Keratinocyte (primary cell): Measurements from ENCODE around the gene WFS1. TPM values are rescaled to one million over a fixed set of nuclear protein-coding genes. Genes with fewer than 3 reads are reported as not detected.

Experiments used
- DNase-seq: peaks from one replicate; pipeline ENCODE4 v3.0.0-alpha.2; 2011; ENCODE audit warnings: low read depth, missing footprints, low spot score
- FAIRE-seq: peaks from 2 replicates; lab custom pipeline; 2011; peaks lifted over from hg19 to GRCh38; lab: Jason Lieb, UNC
- H2AFZ ChIP-seq: 2 replicates; pipeline ENCODE4 v1.6.0; 2012; ENCODE audit warnings: low read length, control low read depth, inconsistent platforms; ENCODE audit not compliant: control insufficient read depth
- H3K27ac ChIP-seq: 2 replicates; pipeline ENCODE4 v1.5.1; 2011; ENCODE audit warnings: low read length; ENCODE audit not compliant: control insufficient read depth, insufficient read depth
- H3K27me3 ChIP-seq: 3 replicates; pipeline ENCODE4 v1.6.0; 2011; ENCODE audit warnings: low read length; ENCODE audit not compliant: control insufficient read depth, insufficient read depth; ENCODE audit errors: extremely low read depth
- H3K36me3 ChIP-seq, 2 experiments: 2 replicates in 1 of 2; 3 replicates in 1 of 2; pipeline ENCODE4 v1.5.1; 2011; ENCODE audit warnings: low read length in 2 of 2, mild to moderate bottlenecking in 1 of 2; ENCODE audit not compliant: control insufficient read depth in 2 of 2, insufficient read depth in 2 of 2; ENCODE audit errors: extremely low read depth in 1 of 2
- H3K4me1 ChIP-seq: 3 replicates; pipeline ENCODE4 v1.5.1; 2011; ENCODE audit warnings: low read length; ENCODE audit not compliant: control insufficient read depth, insufficient read depth; ENCODE audit errors: extremely low read depth
- H3K4me2 ChIP-seq: 3 replicates; pipeline ENCODE4 v1.6.0; 2011; ENCODE audit warnings: low read depth, low read length; ENCODE audit not compliant: control insufficient read depth, insufficient read depth; ENCODE audit errors: extremely low read depth
- H3K4me3 ChIP-seq, 3 experiments: fragments of 200-600 bp in 1 of 3; sonication (generic) in 1 of 3; 2 replicates in 2 of 3; 3 replicates in 1 of 3; pipeline ENCODE4 v1.5.1; 2011 to 2016; ENCODE audit warnings: low read length in 3 of 3, mild to moderate bottlenecking in 3 of 3, control low read depth in 2 of 3, inconsistent platforms in 1 of 3, low read depth in 1 of 3, mixed read lengths in 1 of 3, mixed run types in 1 of 3, moderate library complexity in 1 of 3; ENCODE audit not compliant: control insufficient read depth in 2 of 3, insufficient read depth in 2 of 3; ENCODE audit errors: extremely low read depth in 1 of 3
- H3K79me2 ChIP-seq: 2 replicates; pipeline ENCODE4 v1.6.0; 2012; ENCODE audit warnings: low read length; ENCODE audit not compliant: control insufficient read depth, insufficient read depth
- H3K9ac ChIP-seq: 3 replicates; pipeline ENCODE4 v1.6.0; 2011; ENCODE audit warnings: low read length; ENCODE audit not compliant: control insufficient read depth, insufficient read depth; ENCODE audit errors: extremely low read depth
- H3K9me1 ChIP-seq: 3 replicates; pipeline ENCODE4 v1.6.0; 2011; ENCODE audit warnings: low read length; ENCODE audit not compliant: control insufficient read depth, insufficient read depth; ENCODE audit errors: extremely low read depth
- H3K9me3 ChIP-seq: 2 replicates; pipeline ENCODE4 v1.5.1; 2012; ENCODE audit warnings: low read depth, low read length; ENCODE audit not compliant: control insufficient read depth
- H4K20me1 ChIP-seq: 3 replicates; pipeline ENCODE4 v1.6.0; 2011; ENCODE audit warnings: low read length; ENCODE audit not compliant: control insufficient read depth, insufficient read depth; ENCODE audit errors: extremely low read depth
- CTCF ChIP-seq, 3 experiments: IDR thresholded peaks in 1 of 3; conservative IDR thresholded peaks in 1 of 3; optimal IDR thresholded peaks in 1 of 3; 2 replicates in 2 of 3; 3 replicates in 1 of 3; pipeline versions ENCODE3 to v1.5.1; 2011; ENCODE audit warnings: low read length in 3 of 3, mild to moderate bottlenecking in 3 of 3, moderate library complexity in 2 of 3, control low read depth in 1 of 3, inconsistent platforms in 1 of 3; ENCODE audit not compliant: insufficient read depth in 2 of 3; ENCODE audit errors: extremely low read depth in 1 of 3
- EZH2 ChIP-seq: IDR thresholded peaks from one replicate; pipeline ENCODE4 v1.6.1; 2012; ENCODE audit warnings: inconsistent platforms, mild to moderate bottlenecking, low read length, moderate library complexity
- dilution Hi-C: fragments of 300-500 bp; cut with MboI; formaldehyde crosslinking; loops from one replicate; pipeline ENCODE4 v1.7.0; 2020; ENCODE audit warnings: low sequenced_read_pairs; ENCODE audit not compliant: extremely low pct_ligation_motif_present
- polyA plus RNA-seq, 5 experiments: library from polyadenylated mRNA; depleted of rRNA in 3 of 5; stranded (reverse) in 3 of 5; stranded (forward) in 1 of 5; unstranded in 1 of 5; fragments of >200 nt; gene quantifications; 1 replicate in 1 of 5; 2 replicates in 3 of 5; 3 replicates in 1 of 5; pipeline versions ENCODE4 v1.2.1 to v1.2.3, GENCODE V29; 2011 to 2012; ENCODE audit warnings: missing spikeins in 2 of 5, low read depth in 1 of 5, low replicate concordance in 1 of 5

WFS1 gene
- polyA plus RNA-seq, 1 donor (not counting 4 experiments of a cell fraction or from before 2014, with no cell fraction given) = 7.0 TPM

DNA sequence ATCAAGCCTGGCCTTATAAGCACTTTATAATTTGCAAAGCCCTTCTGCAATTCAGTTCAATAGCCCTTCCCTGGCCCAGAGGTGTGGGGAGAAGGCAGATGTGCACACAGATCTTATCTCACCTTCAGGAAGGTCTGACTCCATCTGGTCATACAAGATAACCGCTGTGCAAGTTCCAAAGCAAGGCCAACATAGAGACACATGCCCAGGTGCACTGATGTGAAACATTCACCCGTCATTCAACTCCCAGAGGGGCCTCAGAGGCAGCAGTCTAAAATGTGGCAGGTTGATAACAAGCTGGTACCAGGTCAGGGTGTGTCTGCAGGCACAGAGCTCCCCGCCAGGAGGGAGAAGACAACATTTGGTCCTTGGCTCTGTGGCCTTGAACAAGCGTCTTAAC is 10.9 kb upstream of the WFS1 start:
- DNase-seq (no peak), FAIRE-seq (no peak)
- Histone ChIP-seq H3K9ac (no peak overlapping the region), H3K79me2 (no peaks in the 10 kb centered on the region), H3K4me2 (no peak overlapping the region), H3K4me3 (no peak overlapping the region), H3K36me3 (no peaks in the 10 kb centered on the region), H2AFZ (no peak overlapping the region), H4K20me1 (no peaks in the 10 kb centered on the region), H3K4me1 (no peaks in the 10 kb centered on the region), H3K27me3 (no peaks in the 10 kb centered on the region), H3K27ac (no peak overlapping the region), H3K9me1 (no peaks in the 10 kb centered on the region), H3K9me3 (no peaks in the 10 kb centered on the region)
- dilution Hi-C loops = no loop called here
- TF ChIP-seq EZH2 (no peak), CTCF (optimal IDR thresholded peaks at IDR 0.05 in 1 of 3, IDR thresholded peaks at IDR 0.05 in 1 of 3, conservative IDR thresholded peaks at IDR 0.05 in 1 of 3; ENCODE audit: extremely low read depth in 1 of 3, insufficient read depth in 2 of 3, low read length in 3 of 3) (no peak)

- no peaks in the 10 kb centered on the region for H4K20me1 ChIP-seq
- dilution Hi-C loops = no loop called here
- H3K4me2 ChIP-seq = no peak overlapping the region
- TF ChIP-seq CTCF (optimal IDR thresholded peaks at IDR 0.05 in 1 of 3, IDR thresholded peaks at IDR 0.05 in 1 of 3, conservative IDR thresholded peaks at IDR 0.05 in 1 of 3; ENCODE audit: extremely low read depth in 1 of 3, insufficient read depth in 2 of 3, low read length in 3 of 3) (no peak), EZH2 (no peak)
- H3K4me1 ChIP-seq = no peaks in the 10 kb centered on the region
- DNase-seq = no peak
- H3K4me3 ChIP-seq = no peak overlapping the region
- no peak overlapping the region for H3K27ac ChIP-seq
- no peak overlapping the region for H3K9ac ChIP-seq
- no peaks in the 10 kb centered on the region for H3K79me2 ChIP-seq
- H3K36me3 ChIP-seq = no peaks in the 10 kb centered on the region
- H3K27me3 ChIP-seq = no peaks in the 10 kb centered on the region
- no peak overlapping the region for H2AFZ ChIP-seq
- no peaks in the 10 kb centered on the region for H3K9me3 ChIP-seq
- FAIRE-seq = no peak
- no peaks in the 10 kb centered on the region for H3K9me1 ChIP-seq
Observed at GRCh38 chr4:6259886-6260285, 9.8 kb upstream of the WFS1 start.
